K562 (cell line): ENCODE measurements around the gene LRRC37B. TPM values are rescaled to one million over a fixed set of nuclear protein-coding genes. Genes with fewer than 3 reads are reported as not detected.
"Not testable (repeated sequence)": the region's sequence is repeated elsewhere in the genome, so short reads cannot be mapped to it uniquely, and the experiment has no call there.

ENCODE experiments used
- ATAC-seq: fragments of 200-7000 bp; cut with Tn5 transposase; 3 replicates; pipeline ENCODE4 v1.9.1; 2020; ENCODE audit warnings: moderate library complexity
- BruUV-seq: library from RNA; stranded (reverse); fragments of 400-500 nt; replicated peaks from 2 replicates; lab custom pipeline; 2021; lab: Mats Ljungman, UMichigan
- CTCF ChIA-PET: fragments of 300-600 bp; formaldehyde crosslinking; extraction: SDS; loops from one replicate; lab custom pipeline; 2021; ENCODE audit warnings: low intra/inter-chr PET ratio; lab: Yijun Ruan, JAX
- POLR2A ChIA-PET: fragments of 300-600, 350-650 bp; sonication (Branson Sonifier 250); formaldehyde crosslinking; extraction: SDS; loops from one replicate; lab custom pipeline; 2021; ENCODE audit warnings: antibody characterized with exemption, inconsistent platforms; lab: Yijun Ruan, JAX
- DNase-seq, 4 experiments: peaks; one replicate each; pipeline versions ENCODE4 v3.0.0 to v3.0.0-alpha.2; 2011 to 2018; ENCODE audit warnings: low spot score in 3 of 4, mixed read lengths in 3 of 4; ENCODE audit errors: extremely low read depth in 1 of 4
- FAIRE-seq: peaks from 2 replicates; lab custom pipeline; 2011; peaks lifted over from hg19 to GRCh38; lab: Jason Lieb, UNC
- H2AFZ ChIP-seq: 2 replicates; pipeline ENCODE4 v1.6.0; 2011; ENCODE audit warnings: low read depth, low read length, control low read depth, inconsistent platforms
- H3K27ac ChIP-seq: fragments of 200-600 bp; 3 replicates; pipeline ENCODE4 v1.8.0; 2011; ENCODE audit warnings: low read depth, mild to moderate bottlenecking, control low read depth, inconsistent platforms, low read length, moderate library complexity, mixed read lengths; ENCODE audit errors: extremely low read depth
- H3K27me3 ChIP-seq, 2 experiments: fragments of 300-600 bp in 1 of 2; 2 replicates in 1 of 2; 3 replicates in 1 of 2; pipeline versions ENCODE4 v1.6.0 to v1.8.0; 2011; ENCODE audit warnings: inconsistent platforms in 2 of 2, low read length in 2 of 2, mild to moderate bottlenecking in 1 of 2, mixed read lengths in 1 of 2, moderate library complexity in 1 of 2; ENCODE audit not compliant: control insufficient read depth in 2 of 2, insufficient read depth in 2 of 2
- H3K36me3 ChIP-seq: fragments of 300-600 bp; 3 replicates; pipeline ENCODE4 v1.8.0; 2011; ENCODE audit warnings: mild to moderate bottlenecking, low read length, inconsistent platforms; ENCODE audit not compliant: control insufficient read depth, insufficient read depth
- H3K4me1 ChIP-seq, 2 experiments: fragments of 200-600 bp in 1 of 2; replicated peaks in 1 of 2; 2 replicates in 1 of 2; 3 replicates in 1 of 2; pipeline versions ENCODE4 v1.5.1 to v1.8.0; 2011; ENCODE audit warnings: inconsistent platforms in 2 of 2, low read length in 2 of 2, mild to moderate bottlenecking in 1 of 2, mixed read lengths in 1 of 2, moderate library complexity in 1 of 2; ENCODE audit not compliant: control insufficient read depth in 2 of 2, insufficient read depth in 2 of 2
- H3K4me2 ChIP-seq: 2 replicates; pipeline ENCODE4 v1.6.1; 2011; ENCODE audit warnings: low read length, control low read depth, inconsistent platforms, mixed read lengths; ENCODE audit not compliant: insufficient read depth
- H3K4me3 ChIP-seq: fragments of 200-600 bp; sonication (generic), shearing (Covaris generic); 2 replicates; pipeline ENCODE4 v1.5.1; 2016; ENCODE audit warnings: control low read depth, inconsistent platforms
- H3K79me2 ChIP-seq: fragments of 200-600 bp; 3 replicates; pipeline ENCODE4 v1.8.0; 2011; ENCODE audit warnings: low read length, inconsistent platforms; ENCODE audit not compliant: control insufficient read depth, insufficient read depth
- H3K9ac ChIP-seq, 2 experiments: 2 replicates each; pipeline versions ENCODE4 v1.6.0 to v1.6.1; 2011; ENCODE audit warnings: low read depth in 2 of 2, low read length in 2 of 2, control low read depth in 1 of 2, inconsistent platforms in 1 of 2, mild to moderate bottlenecking in 1 of 2, mixed read lengths in 1 of 2; ENCODE audit not compliant: insufficient read depth in 1 of 2
- H3K9me1 ChIP-seq: one replicate; pipeline ENCODE4 v1.6.0; 2011; ENCODE audit warnings: inconsistent platforms, mild to moderate bottlenecking, low read length, moderate library complexity; ENCODE audit not compliant: control insufficient read depth, insufficient read depth
- H3K9me3 ChIP-seq: replicated peaks from 2 replicates; pipeline ENCODE4 v1.5.1; 2011; ENCODE audit warnings: low read depth, low read length, inconsistent platforms; ENCODE audit not compliant: control insufficient read depth, insufficient read depth
- H4K20me1 ChIP-seq: replicated peaks from 2 replicates; pipeline ENCODE4 v1.6.1; 2011; ENCODE audit warnings: low read length, inconsistent platforms, mixed read lengths; ENCODE audit not compliant: control insufficient read depth, insufficient read depth
- BMI1 ChIP-seq: fragments of 150-350 bp; IDR thresholded peaks from 2 replicates; pipeline ENCODE4 v1.6.1; 2014; ENCODE audit warnings: low read length
- CTBP1 ChIP-seq: fragments of 450-650 bp; IDR thresholded peaks from 2 replicates; pipeline ENCODE4 v1.6.1; 2016; ENCODE audit warnings: borderline replicate concordance
- DACH1 ChIP-seq: fragments of 450-650 bp; IDR thresholded peaks from 2 replicates; pipeline ENCODE4 v1.6.1; 2018; ENCODE audit not compliant: partially characterized antibody
- RFX1 ChIP-seq: fragments of 450-650 bp; IDR thresholded peaks from 2 replicates; pipeline ENCODE4 v1.6.1; 2016; ENCODE audit warnings: mild to moderate bottlenecking, moderate library complexity
- TFAP4 ChIP-seq: sonication (generic); formaldehyde crosslinking; IDR thresholded peaks from 2 replicates; pipeline ENCODE4 v1.8.0; 2022; ENCODE audit warnings: missing genetic modification reagents, mild to moderate bottlenecking, moderate library complexity, borderline replicate concordance
- WGBS: fragments of 100-300 bp; shearing (Covaris generic); methylation state at CpG from one replicate; pipeline ENCODE4 v1.1.6; 2016; ENCODE audit warnings: low coverage, mixed read lengths; ENCODE audit not compliant: insufficient coverage; ENCODE audit errors: missing lambda C conversion rate; 5-methylcytosine and 5-hydroxymethylcytosine counted together
- in situ Hi-C: fragments of 300-500 bp; cut with MboI; formaldehyde crosslinking; loops from 4 replicates; pipeline ENCODE4 v1.15.0; 2018; ENCODE audit warnings: inconsistent platforms, mixed read lengths
- intact Hi-C: fragments of 100-400 bp; cut with micrococcal nuclease; formaldehyde crosslinking; loops from 2 replicates; pipeline ENCODE4 v1.14.2; 2022
- polyA plus RNA-seq, 8 experiments: library from polyadenylated mRNA; depleted of rRNA in 4 of 8; stranded (reverse) in 5 of 8; unstranded in 3 of 8; fragments of >200 nt; fragmentation: Nextera tagmentation in 2 of 8; fragmentation: Illumina TruSeq in 1 of 8; extraction: Ambion mirVana in 2 of 8; extraction: Trizol in 1 of 8; gene quantifications; 2 replicates each; pipeline versions ENCODE4 v1.2.1 to v1.2.3, GENCODE V29; 2011 to 2014; ENCODE audit warnings: inconsistent platforms in 1 of 8, missing spikeins in 1 of 8
- total RNA-seq, 7 experiments: library from RNA; depleted of rRNA in 6 of 7; stranded (reverse); fragments of >200 nt in 6 of 7; fragmentation: Illumina TruSeq in 2 of 7; extraction: Trizol in 2 of 7; gene quantifications; 2 replicates each; pipeline versions ENCODE4 v1.2.1 to v1.2.3, GENCODE V29; 2011 to 2021; ENCODE audit warnings: low replicate concordance in 1 of 7

LRRC37B gene
- total and polyA plus RNA-seq, 9 of the 15 experiments (the other 6 are each of a cell fraction or from before 2014, with no cell fraction given), result 2.7 to 19.8 (median 12.4) TPM

GRCh38 chr17:32079753-32080152 is 72.6 kb downstream of the LRRC37B start:
- H3K9me1 ChIP-seq, H3K79me2 ChIP-seq, H2AFZ ChIP-seq, H3K4me3 ChIP-seq, H3K27me3 ChIP-seq, FAIRE-seq, H4K20me1 ChIP-seq: not testable (repeated sequence)
- H3K4me2 ChIP-seq, result peak overlapping the region; percentile 32
- peak; percentile 73 for ATAC-seq
- POLR2A ChIA-PET, result interaction anchor here (0.6 kb wide), 1 partner anchor 110 kb away, joined by 3 read pairs; no protein-coding TSS in a partner anchor
- TF ChIP-seq DACH1 (peak; percentile 19), CTBP1 (peak; percentile 11; the same call in 1 of the 2 replicates), RFX1 (peak; percentile 93), BMI1 (peak; percentile 49; the same call in 1 of the 2 replicates), TFAP4 (CRISPR knock-in tag) (peak; percentile 75)
- TF ChIP-seq, all 486 proteins: peak for 5; not testable (repeated sequence) for 481
- H3K9me3 ChIP-seq, H3K36me3 ChIP-seq, H3K4me1 ChIP-seq, BruUV-seq, intact Hi-C loops, H3K27ac ChIP-seq, CTCF ChIA-PET, H3K9ac ChIP-seq: not testable (repeated sequence)
- in situ Hi-C loops, result loop anchor here (5.0 kb wide), 1 partner anchor 1417 kb away; no protein-coding TSS in a partner anchor
- 1% methylated on average over 8 of the region's 10 CpGs for WGBS
- peak; percentile 16 to 56 (median 30) for DNase-seq

DNA sequence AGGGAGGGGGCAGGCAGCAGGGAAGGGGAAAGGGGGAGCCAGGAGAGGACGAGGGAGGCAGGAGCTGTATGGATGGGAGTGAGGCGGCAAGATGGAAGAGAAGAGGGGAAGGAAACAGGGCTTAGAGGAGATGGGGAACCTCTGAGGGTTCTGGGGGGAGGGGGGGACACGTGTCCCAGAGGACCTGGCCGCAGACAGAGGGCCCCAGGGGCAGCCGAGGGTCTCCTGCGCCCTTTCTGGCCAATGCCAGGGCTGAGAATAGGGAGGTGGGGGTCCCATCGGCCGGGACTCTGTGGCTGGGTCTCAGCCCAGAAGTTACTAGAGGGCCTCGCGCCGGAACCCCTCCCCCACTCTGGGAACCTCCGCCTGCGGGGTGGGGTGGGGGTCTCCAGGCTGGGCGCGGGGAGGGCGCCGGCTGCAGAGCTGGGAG is 76.4 kb downstream of the LRRC37B start:
- intact Hi-C loops, H3K36me3 ChIP-seq, H3K79me2 ChIP-seq, in situ Hi-C loops, FAIRE-seq, H3K9me3 ChIP-seq, H3K4me2 ChIP-seq, CTCF ChIA-PET, H3K9me1 ChIP-seq, H4K20me1 ChIP-seq, H3K4me3 ChIP-seq, H3K9ac ChIP-seq, BruUV-seq, H3K27me3 ChIP-seq, H3K4me1 ChIP-seq, H3K27ac ChIP-seq, POLR2A ChIA-PET, DNase-seq: not testable (repeated sequence)
- no CpG with 5 or more reads among the region's 17 CpGs for WGBS
- ATAC-seq, result peak; percentile 12; the same call in 1 of the 3 replicates
- 0 out of 2 replicates have a peak overlapping the region, but pooled peaks have one; percentile 32 for H2AFZ ChIP-seq
